GM21360 (cell line): ENCODE data around the gene CALCR.
A peak's percentile ranks its signal among the peaks of the same experiment; 100 is the strongest.
"Not testable (repeated sequence)": the region's sequence is repeated elsewhere in the genome, so short reads cannot be mapped to it uniquely, and the experiment has no call there.

Source experiments
- ATAC-seq: cut with Tn5 transposase; IDR thresholded peaks from one replicate; pipeline ENCODE4 v1.9.1; 2021; ENCODE audit warnings: mild to moderate bottlenecking, moderate library complexity; ENCODE audit not compliant: unreplicated experiment

Gene CALCR

DNA sequence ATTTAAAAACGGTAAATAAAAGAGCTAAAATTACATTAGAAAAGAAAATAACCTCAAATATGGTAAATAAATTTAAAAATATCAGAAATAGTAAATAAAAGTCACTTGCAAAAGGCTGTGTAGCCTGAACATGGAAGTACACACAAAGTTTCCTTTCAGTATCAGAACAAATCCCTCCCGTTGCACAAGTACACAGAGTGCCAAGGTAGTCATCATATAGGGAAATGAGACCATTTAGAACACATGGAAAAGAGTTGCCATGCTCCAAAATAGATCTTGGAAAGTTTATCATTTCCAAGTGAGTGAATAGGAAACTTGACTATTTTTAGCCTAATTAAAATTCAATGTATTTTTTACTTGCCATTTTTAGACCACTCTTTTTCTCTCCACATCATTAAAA lies 11.6 kb downstream of the CALCR start:
- no peak for ATAC-seq

DNA sequence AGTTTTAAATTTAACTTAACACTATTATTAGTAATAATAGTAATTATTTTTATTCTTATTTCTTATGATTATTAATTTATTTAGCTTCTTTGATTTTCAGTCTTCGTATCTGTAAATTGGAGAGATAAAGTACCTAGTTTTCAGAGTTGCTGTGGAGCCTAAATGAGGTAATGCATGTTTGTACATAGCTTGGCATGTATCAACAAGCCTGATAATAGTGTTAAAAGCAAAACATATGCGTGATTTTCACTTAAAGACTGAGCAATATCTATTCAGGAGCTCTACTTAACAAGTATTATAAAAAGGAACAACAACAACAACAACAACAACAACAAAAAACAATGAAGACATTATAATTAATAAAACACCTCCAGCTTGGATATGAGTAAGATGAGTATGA lies 12.4 kb downstream of the CALCR start:
- ATAC-seq: no peak

DNA sequence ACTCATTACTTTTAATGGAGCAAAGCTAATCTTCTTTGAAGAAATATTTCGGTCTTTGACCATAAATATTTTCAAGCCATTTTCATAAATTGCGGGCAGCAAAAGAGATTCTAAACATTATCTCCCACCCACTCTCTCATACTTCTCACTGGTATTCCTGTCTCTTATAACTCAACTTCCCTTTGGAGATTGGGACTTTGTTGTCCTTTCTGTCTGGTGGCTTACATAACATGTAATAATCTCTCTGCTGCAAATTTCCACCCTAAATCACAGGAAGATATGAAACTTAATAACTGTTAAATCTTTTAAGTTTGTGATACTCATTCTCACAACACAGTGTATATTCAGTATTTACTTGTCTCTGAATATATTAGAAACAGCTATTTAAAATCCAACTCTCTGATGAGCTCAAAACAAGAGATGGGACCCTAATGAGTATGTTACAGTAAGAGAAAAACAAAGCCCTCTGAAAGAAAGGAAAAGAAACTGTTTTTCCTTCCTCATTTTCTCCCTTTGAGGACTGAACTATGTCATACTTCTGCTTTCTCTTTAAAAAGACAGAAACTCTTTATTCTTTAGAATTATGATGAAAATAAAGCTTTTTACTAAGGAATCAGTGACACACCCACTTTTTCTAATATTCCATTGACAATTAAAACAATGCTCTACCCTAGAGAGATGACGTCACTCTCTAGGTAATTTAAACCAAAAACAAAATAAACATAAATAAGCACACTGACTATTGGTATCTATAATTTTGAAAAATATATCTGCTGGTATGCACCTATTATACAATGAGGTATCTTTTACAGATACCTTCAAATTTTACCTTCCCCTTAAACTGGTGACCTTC lies 14.7 kb downstream of the CALCR start:
- ATAC-seq: peak; percentile 49

DNA sequence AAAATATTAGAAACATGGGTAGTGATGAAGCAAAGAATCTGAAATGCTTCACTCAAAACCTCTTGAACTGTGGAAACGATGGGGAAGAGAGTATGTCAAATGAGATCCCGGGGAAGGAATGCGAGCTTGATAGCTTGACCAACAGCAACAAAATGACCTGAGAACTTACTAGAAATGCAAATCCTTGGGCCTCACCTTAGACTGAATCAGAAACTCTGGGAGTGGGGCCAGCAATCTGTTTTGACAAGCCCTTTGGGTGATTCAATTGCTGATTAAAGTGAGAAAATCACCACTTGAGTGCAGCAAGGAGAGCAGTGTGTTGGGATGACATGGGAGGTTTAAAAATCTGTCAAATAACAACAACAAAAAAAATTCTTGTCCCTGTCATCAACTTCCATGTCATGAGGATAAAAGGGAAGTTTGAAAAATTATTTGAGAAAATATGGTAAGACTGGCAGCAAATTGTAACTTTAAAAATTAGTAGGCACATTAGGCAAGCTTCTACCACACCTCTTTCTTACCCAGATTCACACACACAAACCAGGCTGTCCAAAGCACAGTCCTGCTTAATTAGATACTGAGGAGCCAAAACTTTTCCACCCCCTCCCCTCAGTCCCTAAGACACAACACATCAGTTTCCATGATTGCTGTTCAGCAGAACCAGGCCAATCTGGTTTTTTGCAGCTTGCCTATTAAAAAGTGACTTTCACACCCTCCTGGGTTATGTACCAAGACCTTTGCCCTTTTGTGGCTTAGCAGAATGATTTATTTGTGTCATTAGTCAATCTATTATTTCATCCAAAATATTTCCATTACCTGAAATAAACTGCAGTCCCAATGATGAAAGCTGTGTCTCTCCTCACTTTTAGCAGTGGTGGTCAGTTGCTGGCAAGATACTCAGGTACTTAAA lies 15.6 kb downstream of the CALCR start:
- ATAC-seq: no peak

DNA sequence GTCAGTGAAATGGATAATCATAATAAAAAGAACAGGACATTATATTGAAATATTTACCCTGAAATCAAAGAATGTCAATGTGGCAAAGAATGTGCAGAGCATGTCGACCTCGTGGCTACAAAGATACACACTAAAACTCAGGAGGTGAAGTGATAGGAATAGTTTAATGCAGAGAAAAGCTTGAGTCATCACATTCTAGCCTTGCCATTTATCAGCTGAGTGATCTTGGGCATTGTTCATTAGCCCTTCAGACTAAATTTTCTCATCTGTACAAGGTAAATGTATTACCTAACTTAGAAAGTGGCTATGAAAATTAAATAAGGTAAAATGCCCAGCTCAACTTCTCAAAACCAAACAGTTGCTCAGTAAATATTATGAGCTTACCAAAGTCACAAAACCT lies 22.6 kb downstream of the CALCR start:
- ATAC-seq: no peak

DNA sequence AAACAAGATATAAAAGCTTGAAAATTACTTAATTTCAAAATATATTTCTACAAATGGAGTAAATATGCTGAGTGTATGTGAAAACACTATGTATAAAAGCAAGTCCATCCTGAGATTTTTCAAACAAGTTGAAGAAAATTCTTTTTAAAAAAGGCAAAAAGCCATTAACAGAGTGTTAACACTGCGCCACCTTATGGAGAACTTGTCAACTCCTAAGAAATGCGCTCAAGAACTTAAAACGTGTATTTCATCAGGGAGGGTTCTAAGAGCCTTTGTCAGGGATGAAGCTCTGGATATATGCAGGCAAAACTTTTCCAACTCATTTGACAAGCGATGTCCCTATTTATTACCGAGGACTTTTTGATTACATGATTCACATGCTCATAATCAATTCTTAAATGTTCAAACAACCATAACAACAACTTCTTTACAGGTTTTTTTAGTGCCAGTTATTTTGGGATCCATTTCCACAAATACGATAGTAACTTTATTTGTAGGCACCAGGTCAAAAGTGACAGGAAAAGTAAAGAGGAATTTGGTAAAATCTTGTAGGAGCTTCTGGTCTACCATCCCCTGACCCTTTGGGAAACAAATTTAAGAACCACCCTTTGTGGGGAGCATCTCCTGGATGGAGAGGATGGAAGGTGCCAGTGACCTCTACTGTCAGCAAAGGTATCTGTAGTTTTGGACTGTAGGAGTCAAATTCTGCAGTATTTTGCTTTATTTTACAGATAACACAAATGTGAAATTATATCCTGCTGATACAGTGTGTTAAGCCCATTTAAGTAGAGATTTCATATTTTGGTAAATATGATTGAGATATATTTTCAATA lies 23.2 kb downstream of the CALCR start:
- ATAC-seq: no peak

DNA sequence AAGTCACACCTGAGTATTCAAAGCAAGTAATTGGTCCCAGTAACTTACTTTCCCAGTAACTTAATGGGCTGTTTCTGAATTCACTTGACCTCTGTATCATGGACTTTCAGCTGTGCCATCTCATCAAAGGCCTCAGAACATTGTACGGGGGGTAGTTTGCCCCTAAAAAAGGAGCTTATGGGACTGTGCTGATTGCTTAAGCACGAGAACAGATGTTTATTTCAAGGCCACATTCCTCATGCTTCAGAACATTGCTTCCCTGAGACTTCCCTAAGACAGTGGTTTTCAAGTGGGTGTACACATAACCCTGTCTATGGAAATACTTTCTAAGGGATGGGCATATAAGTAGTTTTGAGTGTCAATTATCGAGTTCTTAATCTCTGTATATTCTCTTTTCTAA lies 26.8 kb downstream of the CALCR start:
- ATAC-seq: no peak

DNA sequence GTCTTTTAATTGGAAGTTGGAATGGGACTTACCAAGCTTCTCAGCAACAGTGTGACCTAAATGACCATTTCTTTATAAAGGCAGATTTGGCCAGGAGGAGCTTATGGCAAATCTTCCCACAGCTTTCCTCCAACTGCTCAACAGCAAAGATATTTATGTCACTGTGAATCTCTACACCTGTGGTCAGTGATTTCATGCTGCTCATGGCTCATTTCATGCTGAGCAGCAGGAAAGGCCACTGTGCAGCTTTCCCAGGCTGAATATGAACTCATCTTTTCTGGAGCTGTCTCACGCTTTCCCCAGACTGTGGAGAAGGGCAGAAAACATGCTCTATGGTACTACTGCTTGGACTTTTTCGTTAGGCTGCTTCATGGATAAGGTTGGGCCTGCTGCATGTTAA lies 29.8 kb downstream of the CALCR start:
- ATAC-seq: no peak

DNA sequence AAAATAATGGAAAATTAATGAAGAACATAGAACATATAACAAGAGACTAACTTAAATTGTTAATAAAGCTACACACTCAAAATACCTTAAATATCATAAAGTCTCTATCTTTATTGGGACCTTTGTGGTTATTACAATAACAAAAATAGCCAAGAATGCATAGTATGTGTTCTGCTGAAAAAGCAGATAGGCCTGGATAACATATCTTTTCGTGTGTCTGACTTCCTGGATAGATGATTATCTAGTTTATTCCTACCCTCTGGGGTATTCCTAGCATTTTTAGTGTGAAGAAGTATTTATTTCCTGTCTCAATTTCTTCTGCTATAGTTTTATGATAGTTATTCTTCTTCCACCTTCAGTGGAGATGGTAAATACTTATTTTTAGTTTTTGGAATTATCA lies 36.5 kb downstream of the CALCR start:
- no peak for ATAC-seq

DNA sequence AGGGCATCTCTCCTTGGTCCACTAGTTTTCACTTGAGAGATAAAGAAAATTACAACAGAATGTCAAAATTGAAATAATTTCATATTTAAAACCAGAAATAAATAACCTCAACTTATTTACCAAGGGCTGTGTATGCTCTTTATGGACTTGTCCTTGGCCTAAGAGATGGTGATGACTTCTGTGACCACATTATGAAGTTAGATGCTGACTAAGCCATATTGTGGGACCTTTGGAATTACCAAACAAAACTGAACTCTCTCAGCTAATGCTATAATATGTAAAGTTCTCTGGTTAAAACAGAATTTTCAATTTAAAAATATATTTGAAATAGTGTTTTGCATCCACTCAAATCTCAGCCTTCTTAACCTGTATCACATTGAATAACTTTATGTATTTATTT lies 38.9 kb downstream of the CALCR start:
- ATAC-seq: no peak

DNA sequence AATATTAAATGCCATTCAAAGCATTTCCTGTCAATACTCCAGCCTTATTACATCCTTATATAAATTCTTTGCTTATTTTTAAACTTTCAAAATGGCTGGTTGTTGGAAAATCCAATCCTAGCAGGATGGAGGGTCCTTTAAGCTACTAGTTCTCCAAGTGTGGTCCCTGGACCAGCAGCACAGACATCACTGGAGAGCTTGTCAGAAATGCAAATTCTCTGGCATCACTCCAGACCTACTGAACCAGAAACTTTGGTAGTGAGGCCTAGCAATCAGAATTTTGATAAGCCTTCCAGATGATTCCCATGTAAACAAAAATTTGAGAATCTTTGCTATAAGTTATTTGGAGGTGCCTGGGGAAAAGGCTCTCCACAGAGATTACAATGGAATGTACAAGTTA lies 43.8 kb downstream of the CALCR start:
- no peak for ATAC-seq

DNA sequence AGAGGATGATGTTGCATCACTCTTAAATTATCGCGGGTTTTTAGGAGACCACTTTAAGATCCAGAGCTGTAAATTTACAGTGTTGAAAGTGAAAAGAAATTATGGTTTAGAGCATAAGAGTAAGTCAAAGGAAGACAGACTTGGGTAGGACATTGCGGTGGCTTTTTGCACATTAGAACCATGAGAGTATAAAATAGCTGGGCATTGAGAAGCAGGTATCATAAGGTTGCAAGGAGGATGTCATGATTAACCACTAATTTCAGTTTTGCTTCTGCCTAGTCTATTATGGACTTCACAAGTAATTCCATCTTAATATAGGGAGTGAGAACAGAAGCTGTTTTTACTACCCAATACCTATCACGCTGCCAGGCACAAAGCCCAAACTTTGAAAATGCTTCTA lies 57.7 kb downstream of the CALCR start:
- ATAC-seq: no peak

DNA sequence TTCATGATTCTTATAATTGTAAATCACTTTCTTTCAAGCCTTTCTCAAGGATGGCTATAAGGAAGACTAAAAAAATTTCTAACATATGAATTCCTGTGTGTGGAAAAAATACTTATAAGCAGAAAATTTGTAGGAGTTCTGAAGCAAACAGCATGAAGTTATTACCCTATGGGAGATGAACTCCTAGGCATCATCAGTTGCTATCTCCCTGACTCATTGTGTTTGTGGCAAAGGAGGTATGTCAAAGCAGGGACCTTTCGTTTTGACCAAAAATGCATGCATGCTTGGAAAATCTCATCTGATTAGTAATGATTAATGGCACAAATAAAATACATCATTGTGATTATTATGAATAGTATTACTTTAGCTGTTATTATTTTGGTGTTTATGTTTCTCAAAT lies 59.4 kb downstream of the CALCR start:
- no peak for ATAC-seq

DNA sequence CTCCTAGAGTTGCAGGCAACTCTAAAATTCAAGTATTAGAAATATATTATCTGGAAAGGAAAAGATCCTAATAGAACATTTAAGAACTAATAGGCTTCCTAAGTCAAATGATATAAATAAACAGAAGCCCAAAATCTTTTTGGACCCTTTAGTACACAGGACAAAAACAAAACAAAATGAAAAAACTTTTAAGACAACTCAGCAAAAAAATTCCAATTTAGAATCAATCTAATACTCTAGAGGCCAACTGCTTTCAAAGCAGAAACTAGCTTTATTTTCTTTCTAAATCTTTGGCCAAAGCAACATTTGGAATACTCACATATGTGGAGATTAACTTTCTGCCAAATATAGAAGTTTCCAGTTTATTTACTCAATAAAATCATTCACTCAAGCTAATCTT lies 65.2 kb downstream of the CALCR start:
- no peak for ATAC-seq

DNA sequence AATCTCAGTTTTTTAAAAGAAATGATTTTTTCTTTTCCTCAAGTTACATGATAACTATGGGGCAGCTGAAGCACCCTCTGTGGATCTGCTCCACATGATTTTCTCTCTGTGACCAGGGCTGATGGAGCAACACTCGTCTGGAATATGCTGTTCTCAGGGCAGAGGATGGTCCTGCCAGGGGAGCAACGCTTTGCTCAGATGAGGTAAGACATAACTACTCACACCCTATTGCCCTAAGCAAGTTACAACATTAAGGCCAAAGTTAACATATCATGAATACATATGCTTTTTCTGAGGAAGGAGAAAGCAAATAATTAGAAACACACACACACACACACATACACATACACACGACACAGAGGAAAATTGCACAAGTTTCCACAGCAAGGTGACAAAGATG lies 71.4 kb downstream of the CALCR start:
- no peak for ATAC-seq

DNA sequence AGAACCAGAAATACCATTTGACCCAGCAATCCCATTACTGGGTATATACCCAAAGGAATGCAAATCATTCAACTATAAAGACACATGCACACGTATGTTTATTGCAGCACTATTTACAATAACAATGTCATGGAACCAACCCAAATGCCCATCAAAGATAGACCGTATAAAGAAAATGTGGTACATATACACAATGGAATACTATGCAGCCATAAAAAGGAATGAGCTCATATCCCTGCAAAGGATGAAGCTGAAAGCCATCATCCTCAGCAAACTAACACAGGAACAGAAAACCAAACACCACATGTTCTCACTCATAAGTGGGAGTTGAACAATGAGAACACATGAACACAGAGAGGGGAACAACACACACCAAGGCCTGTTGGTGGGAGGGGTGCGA lies 82.7 kb downstream of the CALCR start:
- not testable (repeated sequence) for ATAC-seq

DNA sequence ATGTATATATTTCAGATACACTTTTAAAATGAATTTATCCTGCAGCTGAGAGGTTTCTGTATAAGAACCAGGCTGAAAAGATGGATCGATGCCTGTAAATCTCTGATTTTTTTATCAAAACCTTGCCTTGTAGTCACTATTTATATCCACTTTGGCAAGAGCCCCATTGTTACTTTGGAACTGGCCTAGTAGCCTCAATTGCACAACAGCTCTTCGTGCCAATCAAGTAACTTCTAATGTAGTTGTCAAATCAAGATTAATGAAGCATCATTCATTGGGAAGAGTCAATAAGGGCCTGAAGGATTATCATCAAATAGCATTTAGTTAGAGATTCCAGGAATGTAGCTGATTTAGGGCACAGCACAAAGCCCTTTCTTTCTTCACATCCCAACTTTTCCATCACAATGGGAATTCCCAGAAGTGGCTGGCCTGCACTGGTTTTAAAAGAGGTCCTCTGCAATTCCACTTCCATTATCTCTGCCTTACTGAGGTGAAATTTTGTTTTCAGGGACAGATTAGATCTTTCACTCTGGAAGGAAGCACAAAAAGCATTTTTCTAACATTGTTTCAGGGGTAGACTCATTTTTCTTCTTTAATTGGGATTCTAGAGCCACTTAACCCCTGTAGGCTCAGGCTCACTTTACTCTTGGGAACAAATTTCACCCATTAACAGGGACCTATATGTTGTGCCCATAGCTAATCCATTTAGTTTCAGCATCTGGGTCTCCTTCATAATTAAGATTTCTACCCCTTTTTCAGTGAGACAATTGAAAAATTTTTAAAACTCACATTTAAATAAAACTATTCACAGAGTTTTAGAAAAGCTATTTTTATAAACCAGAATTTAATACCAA lies 97.8 kb downstream of the CALCR start:
- ATAC-seq: no peak

DNA sequence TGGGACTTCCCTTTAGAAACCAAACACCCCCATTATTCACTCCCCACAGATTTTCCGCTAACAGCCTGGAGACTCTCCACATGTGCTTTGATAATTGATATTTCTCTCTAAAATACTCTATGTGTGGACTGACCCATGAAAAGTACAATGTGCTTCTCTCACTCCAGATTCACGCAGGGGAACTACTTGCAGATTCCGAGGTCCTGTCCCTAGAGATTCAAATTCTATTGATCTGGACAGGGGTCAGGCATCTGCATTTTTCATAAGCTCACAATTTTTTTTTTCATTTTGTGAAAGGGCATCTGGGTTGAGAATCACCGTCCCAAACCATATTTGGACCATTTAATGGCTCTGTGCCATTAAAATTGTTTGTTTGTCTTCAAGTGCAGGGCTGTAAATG lies 98.7 kb downstream of the CALCR start:
- no peak for ATAC-seq

DNA sequence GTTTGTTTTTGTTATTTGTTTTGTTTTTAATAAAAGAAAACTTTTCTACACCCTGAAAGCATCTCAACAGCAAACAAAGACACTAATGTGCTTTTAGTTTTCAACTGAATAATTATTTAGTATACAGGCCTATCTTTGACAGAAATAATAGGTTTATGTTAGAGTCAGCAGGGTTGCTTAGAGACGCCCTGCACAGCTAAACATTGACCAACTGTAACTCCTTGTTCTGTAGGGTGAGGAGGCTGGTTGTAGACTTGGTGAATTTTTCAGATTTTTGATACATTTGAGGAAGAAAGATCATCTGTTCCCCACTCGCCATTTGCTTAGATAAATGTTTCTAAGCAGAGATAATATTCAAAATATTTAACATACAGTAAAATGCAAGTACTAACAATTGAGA lies 103.1 kb downstream of the CALCR start:
- ATAC-seq: no peak

DNA sequence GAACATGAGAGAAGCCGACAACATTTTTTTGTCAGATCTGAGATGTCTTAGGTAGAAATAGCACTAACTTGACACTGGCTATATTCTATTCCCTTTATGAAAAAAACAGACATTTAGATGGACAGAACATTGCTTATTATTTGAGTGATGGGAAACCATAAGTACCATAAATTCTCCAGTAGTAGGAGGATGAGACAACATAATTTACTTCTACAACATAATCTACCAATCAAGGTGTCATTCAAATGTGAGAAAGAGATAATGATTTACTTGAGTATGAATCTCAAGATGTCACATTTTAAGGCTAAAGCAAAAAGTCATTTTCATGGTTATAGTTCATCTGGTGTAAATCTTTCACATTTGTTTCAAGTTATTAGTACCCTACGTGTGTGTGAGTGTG lies 110.8 kb downstream of the CALCR start:
- no peak for ATAC-seq
